ENCODE measurements around the gene MTFMT. TPM values are rescaled to one million over a fixed set of nuclear protein-coding genes. Genes with fewer than 3 reads are reported as not detected.
"Not testable (repeated sequence)": the region's sequence is repeated elsewhere in the genome, so short reads cannot be mapped to it uniquely, and the experiment has no call there.

MTFMT gene
- total and polyA plus RNA-seq, 2 donors, result 13.1 to 22.4 TPM

DNA sequence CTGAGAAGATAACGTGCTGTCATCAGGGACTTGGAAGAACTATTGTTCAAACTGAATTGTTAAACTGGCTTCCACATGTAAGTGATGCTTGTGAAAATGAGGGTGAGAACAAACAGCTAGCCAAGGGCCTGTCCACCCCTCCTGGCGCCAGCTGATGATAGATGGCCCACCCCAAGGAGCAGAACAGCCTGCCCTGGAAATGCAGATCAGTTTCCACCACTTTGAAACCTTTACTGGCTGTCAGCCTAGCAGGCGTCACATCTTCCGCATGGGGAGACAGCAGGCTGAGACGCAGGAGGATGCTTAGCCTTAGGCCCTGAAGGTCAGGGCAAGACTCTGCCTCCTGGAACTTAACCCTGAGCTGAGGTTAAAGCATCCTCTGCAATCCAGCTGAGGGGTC lies 9.4 kb upstream of the MTFMT start:
- DNase-seq (ENCODE audit: extremely low spot score), result no peak
- WGBS, result 62% methylated on average over 5 of the region's 5 CpGs
- H3K4me1 ChIP-seq (ENCODE audit: insufficient read depth), result no peaks in the 10 kb centered on the region
- H3K4me3 ChIP-seq (ENCODE audit: low read depth, low read length), result no peak overlapping the region
- H3K36me3 ChIP-seq (ENCODE audit: insufficient read depth), result no peaks in the 10 kb centered on the region
- no peak overlapping the region for H3K27ac ChIP-seq (ENCODE audit: low read depth)

DNA sequence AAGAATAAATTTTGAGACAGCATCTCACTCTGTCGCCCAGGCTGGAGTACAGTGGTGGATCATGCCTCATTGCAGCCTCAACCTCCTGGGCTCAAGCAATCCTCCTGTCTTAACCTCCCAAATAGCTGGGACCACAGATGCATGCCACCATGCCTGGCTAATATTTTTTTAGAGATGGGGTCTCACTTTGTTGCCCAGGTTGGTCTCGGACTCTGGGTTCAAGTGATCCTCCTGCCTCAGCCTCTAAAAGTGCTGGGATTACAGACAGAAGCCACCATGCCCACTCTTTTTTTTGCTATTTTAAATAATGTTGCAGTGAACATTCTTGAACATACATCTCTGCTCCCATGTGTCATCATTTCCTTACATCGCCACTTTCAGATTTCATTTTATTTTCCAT lies 9.0 kb upstream of the MTFMT start:
- WGBS, result 92% methylated on average over 3 of the region's 3 CpGs
- Histone ChIP-seq H3K4me3 (ENCODE audit: low read depth, low read length) (no peak overlapping the region), H3K4me1 (ENCODE audit: insufficient read depth) (no peaks in the 10 kb centered on the region), H3K36me3 (ENCODE audit: insufficient read depth) (no peaks in the 10 kb centered on the region), H3K27ac (ENCODE audit: low read depth) (no peak overlapping the region)
- DNase-seq (ENCODE audit: extremely low spot score), result no peak

DNA sequence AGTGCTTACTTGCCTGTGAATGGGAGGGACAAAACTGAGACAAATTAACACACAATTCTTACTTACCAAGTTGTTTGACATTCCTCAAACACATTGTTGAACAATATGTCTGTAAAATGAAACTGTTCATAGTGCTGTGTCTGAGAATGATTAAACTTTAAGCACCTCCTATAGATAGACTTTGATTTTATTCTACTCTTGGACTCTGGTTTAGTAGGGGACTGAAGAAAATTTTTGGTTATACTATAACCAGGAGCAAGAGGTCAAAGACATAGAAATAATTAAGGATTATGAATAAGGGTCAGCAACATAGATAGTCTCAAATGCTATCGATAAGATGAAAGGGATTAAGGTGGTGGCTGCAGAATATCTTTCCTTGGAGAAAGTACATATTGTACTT lies 7.9 kb upstream of the MTFMT start:
- Histone ChIP-seq H3K4me3 (ENCODE audit: low read depth, low read length) (no peak overlapping the region), H3K27ac (ENCODE audit: low read depth) (no peak overlapping the region), H3K36me3 (ENCODE audit: insufficient read depth) (no peaks in the 10 kb centered on the region), H3K4me1 (ENCODE audit: insufficient read depth) (no peaks in the 10 kb centered on the region)
- no peak for DNase-seq (ENCODE audit: extremely low spot score)
- 74% methylated on average over 1 of the region's 1 CpG for WGBS

DNA sequence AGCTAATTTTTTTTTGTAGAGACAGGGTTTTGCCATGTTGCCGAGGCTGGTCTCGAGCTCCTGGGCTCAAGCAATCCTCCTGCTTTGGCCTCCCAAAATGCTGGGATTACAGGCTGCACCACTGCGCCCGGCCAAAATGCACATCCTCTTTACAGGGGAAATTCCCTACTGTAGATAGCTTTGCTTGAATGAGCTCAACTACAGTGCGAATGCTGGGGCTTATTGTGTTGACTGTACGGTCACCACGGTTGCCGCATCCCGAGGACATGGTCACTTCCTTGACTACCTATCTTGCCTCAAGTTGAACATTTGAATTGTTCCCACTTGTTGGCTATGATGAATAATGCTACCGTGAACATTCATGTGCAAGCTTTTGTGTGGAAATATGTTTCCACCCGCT lies 5.3 kb upstream of the MTFMT start:
- 91% methylated on average over 11 of the region's 11 CpGs for WGBS
- no peaks in the 10 kb centered on the region for H3K4me1 ChIP-seq (ENCODE audit: insufficient read depth)
- no peak overlapping the region for H3K4me3 ChIP-seq (ENCODE audit: low read depth, low read length)
- no peaks in the 10 kb centered on the region for H3K36me3 ChIP-seq (ENCODE audit: insufficient read depth)
- DNase-seq (ENCODE audit: extremely low spot score), result no peak
- H3K27ac ChIP-seq (ENCODE audit: low read depth), result no peak overlapping the region

DNA sequence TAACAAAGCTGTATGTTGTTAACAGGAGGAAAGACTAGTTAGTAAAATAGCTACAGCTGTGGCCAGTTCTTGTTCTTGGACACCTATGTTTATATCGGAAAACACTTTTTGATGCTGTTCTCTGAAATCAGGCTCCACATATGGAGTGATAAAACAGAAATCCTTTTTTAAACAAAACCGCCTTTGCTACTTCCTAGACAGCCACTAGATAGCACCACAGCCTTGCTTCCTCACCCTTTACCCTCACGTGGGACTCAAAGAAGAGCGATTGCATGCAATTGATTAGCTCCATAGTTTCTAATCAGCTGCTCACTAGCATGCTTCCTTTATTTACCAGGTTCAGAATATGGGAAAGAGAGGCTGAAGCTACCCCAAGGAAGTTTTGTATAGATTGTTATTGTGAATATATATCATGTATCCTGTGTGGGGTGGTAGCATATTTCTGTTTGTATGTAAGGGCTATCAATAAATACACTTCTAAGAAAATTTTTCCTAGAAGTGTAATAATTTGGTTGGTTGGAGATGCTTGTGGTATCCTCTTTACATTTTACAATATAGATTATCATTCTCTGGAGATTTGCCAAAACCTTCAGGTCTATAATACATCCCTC lies 4.3 kb upstream of the MTFMT start:
- no peak overlapping the region for H3K27ac ChIP-seq (ENCODE audit: low read depth)
- 6% methylated on average over 4 of the region's 4 CpGs for WGBS
- H3K4me1 ChIP-seq (ENCODE audit: insufficient read depth), result no peaks in the 10 kb centered on the region
- no peaks in the 10 kb centered on the region for H3K36me3 ChIP-seq (ENCODE audit: insufficient read depth)
- H3K4me3 ChIP-seq (ENCODE audit: low read depth, low read length), result no peak overlapping the region
- DNase-seq (ENCODE audit: extremely low spot score), result no peak

DNA sequence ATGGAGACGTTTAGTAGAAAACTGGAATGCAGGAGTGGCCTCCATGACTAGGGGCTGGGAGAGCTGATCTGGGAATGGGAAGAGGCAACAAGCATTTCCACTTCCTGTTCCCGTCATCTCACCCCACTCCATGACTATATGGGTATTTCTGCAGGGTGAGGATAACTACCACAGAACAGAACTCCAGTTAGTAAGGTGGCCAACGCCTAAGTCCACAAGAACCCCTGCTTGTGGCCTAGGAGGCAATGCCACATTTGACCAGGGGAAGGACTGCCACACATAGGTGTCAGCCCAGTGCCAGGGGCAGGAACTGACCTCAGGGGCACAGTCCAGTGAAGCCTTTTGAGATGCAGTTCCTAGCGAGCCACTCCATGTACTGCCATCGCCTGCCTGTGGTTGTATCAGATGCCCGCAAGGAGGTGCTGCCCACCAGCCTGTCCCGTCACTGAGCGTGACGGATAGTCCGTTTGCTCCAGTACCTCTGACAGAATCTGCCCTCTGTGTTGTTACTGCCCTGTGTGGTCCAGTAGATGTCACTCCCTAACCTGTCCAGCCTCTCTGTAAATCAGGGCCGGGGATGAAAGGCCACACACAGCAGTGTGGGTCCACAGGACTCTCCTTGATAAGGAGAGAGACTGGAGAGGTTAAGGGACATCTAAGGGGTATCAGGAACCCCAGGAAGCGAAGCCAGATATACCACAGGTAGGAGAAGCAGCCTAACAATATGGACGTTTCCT lies 3.5 kb upstream of the MTFMT start:
- Histone ChIP-seq H3K4me1 (ENCODE audit: insufficient read depth) (no peaks in the 10 kb centered on the region), H3K4me3 (ENCODE audit: low read depth, low read length) (no peak overlapping the region), H3K36me3 (ENCODE audit: insufficient read depth) (no peaks in the 10 kb centered on the region), H3K27ac (ENCODE audit: low read depth) (no peak overlapping the region)
- DNase-seq (ENCODE audit: extremely low spot score), result no peak
- WGBS, result 41% methylated on average over 13 of the region's 13 CpGs

DNA sequence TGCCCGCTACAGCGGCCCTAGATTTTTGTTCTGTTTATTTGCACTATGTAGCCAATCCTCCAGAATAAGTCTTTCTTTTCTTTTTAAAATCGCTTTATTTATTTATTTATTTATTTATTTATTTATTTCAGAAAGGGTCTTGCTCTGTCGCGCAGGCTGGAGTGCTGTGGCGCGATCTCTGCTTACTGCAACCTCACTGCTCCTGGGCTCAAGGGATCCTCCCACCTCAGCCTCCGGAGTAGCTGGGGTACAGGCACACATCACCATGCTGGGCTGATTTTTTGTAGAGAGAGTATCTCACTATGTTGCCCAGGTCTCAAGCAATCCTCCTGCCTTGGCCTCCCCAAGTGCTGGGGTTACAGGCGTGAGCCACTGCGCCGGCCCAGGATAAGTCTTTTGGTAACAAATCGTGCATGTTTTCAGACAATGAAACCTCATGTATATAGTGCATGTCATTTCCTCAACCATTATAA lies 333 bp upstream of the MTFMT start:
- Histone ChIP-seq H3K27ac (ENCODE audit: low read depth) (no peak overlapping the region), H3K4me1 (ENCODE audit: insufficient read depth) (no peaks in the 10 kb centered on the region), H3K36me3 (ENCODE audit: insufficient read depth) (peaks cover 3% of the 10 kb centered on the region), H3K4me3 (ENCODE audit: low read depth, low read length) (peak overlapping the region; percentile 91)
- 62% methylated on average over 12 of the region's 12 CpGs for WGBS
- DNase-seq (ENCODE audit: extremely low spot score), result no peak

DNA sequence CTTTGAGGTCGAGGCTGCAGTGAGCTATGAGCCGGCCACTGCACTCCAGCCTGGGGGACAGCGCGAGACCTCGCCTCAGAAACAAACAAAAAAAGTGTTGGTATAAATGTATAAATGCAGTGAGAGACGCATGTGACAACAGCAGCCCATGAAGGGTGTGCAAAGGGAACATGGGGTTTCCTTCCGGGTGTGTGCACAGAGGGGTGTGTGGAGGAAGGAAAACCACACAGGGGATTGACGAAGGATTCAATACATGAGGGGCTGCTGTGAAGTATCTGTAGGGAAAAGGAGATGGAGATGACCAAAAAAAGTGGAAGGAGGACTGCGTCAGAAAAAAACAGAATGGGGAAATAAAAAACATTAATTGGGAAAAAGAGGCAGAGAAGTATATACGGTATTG lies 1.1 kb downstream of the MTFMT start:
- H3K27ac ChIP-seq (ENCODE audit: low read depth), result no peak overlapping the region
- H3K36me3 ChIP-seq (ENCODE audit: insufficient read depth), result peaks cover 3% of the 10 kb centered on the region
- peak overlapping the region; percentile 91 for H3K4me3 ChIP-seq (ENCODE audit: low read depth, low read length)
- 48% methylated on average over 10 of the region's 10 CpGs for WGBS
- DNase-seq (ENCODE audit: extremely low spot score), result no peak
- H3K4me1 ChIP-seq (ENCODE audit: insufficient read depth), result no peaks in the 10 kb centered on the region

DNA sequence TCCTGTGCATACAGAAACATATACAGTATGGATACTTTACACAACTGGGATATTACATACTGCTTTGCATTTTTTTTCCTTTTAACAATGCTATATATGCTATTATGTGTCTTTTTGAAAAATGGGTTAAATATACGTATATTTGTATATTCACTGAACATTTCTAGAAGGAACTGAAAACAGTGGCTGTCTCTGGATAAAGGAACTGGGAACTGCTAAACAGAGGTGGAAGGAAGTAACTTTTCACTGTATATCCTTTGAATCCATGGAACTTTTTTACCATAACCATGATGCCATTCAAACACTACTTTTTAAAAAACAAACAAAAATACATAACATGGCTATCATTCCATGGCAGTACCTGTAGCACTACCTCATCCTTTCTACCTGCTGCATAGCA lies 1.8 kb downstream of the MTFMT start:
- Histone ChIP-seq H3K4me3 (ENCODE audit: low read depth, low read length) (no peak overlapping the region), H3K36me3 (ENCODE audit: insufficient read depth) (peaks cover 3% of the 10 kb centered on the region), H3K27ac (ENCODE audit: low read depth) (no peak overlapping the region), H3K4me1 (ENCODE audit: insufficient read depth) (no peaks in the 10 kb centered on the region)
- no peak for DNase-seq (ENCODE audit: extremely low spot score)
- WGBS, result 78% methylated on average over 1 of the region's 1 CpG

DNA sequence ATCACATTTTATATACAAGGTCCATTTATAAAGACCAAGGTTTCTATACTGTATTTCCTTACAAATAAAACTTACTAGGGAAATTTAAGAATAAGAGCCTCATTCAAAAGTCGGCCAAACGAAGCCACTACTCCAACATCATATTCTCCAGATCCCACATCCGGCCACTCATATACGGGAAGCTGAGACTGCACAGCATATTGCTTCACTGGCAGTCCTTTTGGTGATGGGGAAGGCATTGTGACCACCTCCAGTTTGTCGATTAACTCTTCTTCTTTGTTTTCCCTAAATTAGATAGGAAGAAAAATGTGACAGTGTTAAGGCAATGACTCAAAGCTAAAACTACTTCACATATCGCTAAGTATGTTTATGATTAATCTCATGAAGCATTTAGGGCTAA lies 2.7 kb downstream of the MTFMT start:
- Histone ChIP-seq H3K4me3 (ENCODE audit: low read depth, low read length) (no peak overlapping the region), H3K4me1 (ENCODE audit: insufficient read depth) (no peaks in the 10 kb centered on the region), H3K36me3 (ENCODE audit: insufficient read depth) (peaks cover 3% of the 10 kb centered on the region), H3K27ac (ENCODE audit: low read depth) (no peak overlapping the region)
- DNase-seq (ENCODE audit: extremely low spot score), result no peak
- 90% methylated on average over 6 of the region's 6 CpGs for WGBS

DNA sequence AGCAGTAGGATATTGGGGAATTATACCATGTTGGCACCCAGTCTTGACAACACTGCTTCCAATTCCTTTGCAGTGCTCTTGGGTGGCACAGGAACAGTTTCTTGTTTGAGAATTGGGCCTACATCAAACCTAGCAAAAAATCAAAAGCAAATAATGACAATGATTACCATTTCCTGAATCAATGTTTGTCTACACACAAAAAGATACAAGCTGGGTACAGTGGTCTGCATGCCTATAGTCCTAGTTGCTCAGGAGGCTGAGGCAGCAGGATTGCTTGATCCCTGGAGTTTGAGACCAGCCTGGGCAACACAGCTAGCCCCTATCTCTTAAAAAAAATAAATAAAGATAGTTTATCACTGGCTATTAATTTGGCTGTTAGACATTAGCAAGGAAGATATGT lies 8.0 kb downstream of the MTFMT start:
- H3K4me3 ChIP-seq (ENCODE audit: low read depth, low read length), result no peak overlapping the region
- H3K36me3 ChIP-seq (ENCODE audit: insufficient read depth), result peaks cover 5% of the 10 kb centered on the region
- DNase-seq (ENCODE audit: extremely low spot score), result no peak

DNA sequence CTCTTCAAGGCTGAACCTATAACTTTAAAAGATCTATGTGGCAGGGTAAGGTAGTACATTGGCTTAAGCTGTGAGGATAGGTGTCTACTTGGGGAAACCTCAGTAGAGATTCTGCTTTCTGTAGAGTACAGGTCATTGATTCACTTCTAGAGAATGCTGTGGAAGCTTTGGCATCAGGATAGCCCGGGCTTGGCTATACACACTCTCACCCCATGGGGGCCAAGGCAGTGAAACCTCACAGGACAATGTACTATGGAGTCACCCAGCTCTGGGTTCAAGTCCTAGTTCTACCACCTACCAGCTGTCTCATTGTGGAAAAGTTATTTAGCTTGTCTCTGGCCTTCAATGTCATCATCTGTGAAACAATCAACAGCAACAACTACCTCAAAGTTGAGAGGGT lies 9.0 kb downstream of the MTFMT start:
- Histone ChIP-seq H3K27ac (ENCODE audit: low read depth) (no peak overlapping the region), H3K4me1 (ENCODE audit: insufficient read depth) (no peaks in the 10 kb centered on the region), H3K36me3 (ENCODE audit: insufficient read depth) (peaks cover 4% of the 10 kb centered on the region), H3K4me3 (ENCODE audit: low read depth, low read length) (no peak overlapping the region)
- no peak for DNase-seq (ENCODE audit: extremely low spot score)
- WGBS, result 98% methylated on average over 1 of the region's 1 CpG

More for the DNA sequence above, 8.0 kb downstream of the MTFMT start:
- Histone ChIP-seq H3K4me1 (ENCODE audit: insufficient read depth) (no peaks in the 10 kb centered on the region), H3K27ac (ENCODE audit: low read depth) (no peak overlapping the region)

DNA sequence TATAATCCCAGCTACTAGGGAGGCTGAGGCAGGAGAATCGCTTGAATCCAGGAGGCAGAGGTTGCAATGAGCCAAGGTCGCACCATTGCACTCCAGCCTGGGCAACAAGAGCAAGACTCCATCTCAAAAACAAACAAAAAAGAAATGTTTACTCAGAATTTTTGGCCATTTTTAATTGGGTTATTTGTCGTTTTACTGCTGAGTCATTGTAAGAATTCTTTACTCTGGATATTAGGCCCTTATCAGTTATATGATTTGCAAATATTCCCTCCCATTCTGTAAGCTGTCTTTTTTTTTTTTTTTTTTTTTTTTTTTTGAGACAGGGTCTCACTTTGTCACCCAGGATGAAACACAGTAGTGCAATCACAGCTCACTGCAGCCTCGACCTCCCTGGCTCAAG lies 18.2 kb downstream of the MTFMT start:
- not testable (repeated sequence) for DNase-seq (ENCODE audit: extremely low spot score); H3K4me1 ChIP-seq (ENCODE audit: insufficient read depth); H3K27ac ChIP-seq (ENCODE audit: low read depth); H3K36me3 ChIP-seq (ENCODE audit: insufficient read depth); H3K4me3 ChIP-seq (ENCODE audit: low read depth, low read length)
- WGBS, result 91% methylated on average over 4 of the region's 4 CpGs

DNA sequence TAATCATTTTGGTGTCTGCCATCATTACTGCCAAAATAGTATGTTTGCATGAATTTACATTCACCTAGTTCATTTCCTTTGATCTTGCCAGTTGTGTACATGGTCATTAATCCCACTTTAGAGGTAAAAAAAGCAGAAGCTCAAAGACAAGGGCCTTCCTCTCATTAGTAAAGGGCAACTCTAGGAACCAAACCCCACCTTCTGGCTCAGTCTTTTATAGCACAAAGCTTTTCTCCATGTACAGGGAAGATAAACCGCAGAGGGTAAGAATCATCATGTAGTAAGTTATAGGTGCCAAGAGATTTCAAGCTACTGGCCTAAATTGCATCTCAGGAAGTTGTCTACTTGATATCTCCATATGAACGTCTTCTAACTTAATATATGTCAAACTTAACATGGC lies 20.5 kb downstream of the MTFMT start:
- Histone ChIP-seq H3K4me1 (ENCODE audit: insufficient read depth) (no peaks in the 10 kb centered on the region), H3K36me3 (ENCODE audit: insufficient read depth) (no peaks in the 10 kb centered on the region), H3K27ac (ENCODE audit: low read depth) (no peak overlapping the region), H3K4me3 (ENCODE audit: low read depth, low read length) (no peak overlapping the region)
- WGBS, result 58% methylated on average over 2 of the region's 2 CpGs
- no peak for DNase-seq (ENCODE audit: extremely low spot score)

Data from urinary bladder (tissue), 4 donors.